Fibroblast of skin of scalp (primary cell): ENCODE data around the gene INTS11.
A peak's percentile ranks its signal among the peaks of the same experiment; 100 is the strongest.

Experiments used
- DNase-seq: peaks from one replicate; pipeline ENCODE4 v3.0.0-alpha.2; 2013

The INTS11 gene

DNA sequence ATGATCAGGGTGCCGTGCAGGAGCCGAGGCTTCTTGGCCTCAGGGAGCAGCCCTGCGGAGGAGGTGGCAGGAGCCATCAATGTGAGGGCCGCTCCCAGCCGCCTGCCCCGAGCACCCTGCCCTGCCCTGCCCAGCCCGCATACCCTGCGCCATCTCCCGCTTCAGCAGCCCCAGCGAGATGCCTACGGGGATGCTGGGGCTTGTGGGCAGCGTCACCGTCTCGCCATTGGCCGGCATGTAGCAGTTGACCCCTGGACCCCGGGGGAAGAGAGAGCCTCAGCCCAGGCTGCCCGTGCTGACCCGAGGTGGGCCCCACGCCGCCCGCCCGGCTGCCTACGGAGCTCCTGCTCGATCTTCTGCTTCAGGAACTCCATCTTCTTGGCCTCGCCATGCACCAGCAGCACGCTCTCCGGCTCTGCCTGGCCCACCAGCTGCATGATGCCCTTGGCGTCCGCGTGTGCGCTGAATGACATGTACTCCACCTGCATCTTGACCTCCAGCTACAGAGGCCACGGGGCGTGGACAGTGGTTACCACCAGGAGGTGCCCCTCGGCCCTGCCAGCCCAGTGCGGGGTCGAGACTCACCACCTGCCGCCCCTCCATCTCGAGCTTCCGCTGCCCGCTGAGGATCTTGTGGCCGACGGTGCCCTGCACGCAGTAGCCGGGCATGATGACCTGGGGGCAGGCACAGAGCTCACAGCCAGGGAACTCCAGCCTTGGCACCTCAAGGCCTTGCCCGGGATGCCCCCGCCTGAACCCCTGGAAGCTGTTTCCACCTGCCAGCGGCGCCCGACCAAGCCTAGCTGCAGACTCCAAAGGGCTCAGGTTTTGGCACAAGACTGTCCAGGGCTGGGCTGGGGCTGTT is 11.8 kb downstream of the INTS11 start:
- no peak for DNase-seq

DNA sequence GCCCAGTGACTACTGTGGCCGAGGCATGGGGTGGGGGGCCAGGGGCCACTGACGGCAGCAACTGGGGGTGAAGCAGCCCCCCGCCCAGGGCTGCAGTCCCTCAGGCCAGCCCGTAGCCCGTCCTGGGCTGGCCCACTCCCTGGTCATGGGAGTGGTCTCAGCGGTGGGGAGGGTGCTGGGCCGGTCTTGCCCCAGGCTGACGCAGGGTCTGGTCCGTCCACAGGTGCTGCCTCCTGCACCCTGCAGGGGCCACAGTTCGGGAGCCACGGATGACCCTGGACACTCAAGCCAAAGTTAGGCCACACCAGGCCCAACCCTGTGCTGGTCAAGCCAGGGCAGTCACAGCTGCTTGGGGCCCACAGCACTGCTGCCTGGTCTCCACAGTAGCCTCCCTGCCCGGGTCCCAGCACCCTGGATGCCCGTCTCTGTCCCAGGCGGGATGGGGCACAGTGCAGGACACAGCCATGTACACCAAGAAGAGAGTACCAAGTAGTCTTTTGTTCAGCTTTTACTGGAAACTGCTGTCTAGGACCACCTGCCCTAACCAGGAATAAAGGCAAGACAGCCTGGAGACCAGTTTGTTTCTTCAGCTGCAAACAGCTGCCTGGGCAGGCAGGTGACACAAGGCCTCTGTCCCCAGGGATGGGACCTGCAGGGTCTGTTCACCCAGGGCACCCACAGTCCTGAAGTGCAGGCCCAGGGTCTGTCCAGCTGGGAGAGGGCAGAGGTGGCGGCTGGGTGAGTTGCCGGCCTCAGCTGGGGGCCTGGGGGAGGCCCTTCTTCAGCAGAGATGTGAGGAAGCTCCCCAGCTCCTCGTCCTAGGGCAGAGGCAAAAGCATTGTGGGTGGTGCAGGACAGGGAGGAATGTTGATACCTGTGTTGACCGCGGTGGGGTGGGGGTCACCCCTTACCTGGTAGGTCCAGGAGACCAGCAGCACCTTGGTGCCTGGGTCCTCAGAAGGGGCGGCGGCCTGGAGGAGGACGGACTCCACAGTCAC is 13.1 kb downstream of the INTS11 start:
- DNase-seq: no peak

DNA sequence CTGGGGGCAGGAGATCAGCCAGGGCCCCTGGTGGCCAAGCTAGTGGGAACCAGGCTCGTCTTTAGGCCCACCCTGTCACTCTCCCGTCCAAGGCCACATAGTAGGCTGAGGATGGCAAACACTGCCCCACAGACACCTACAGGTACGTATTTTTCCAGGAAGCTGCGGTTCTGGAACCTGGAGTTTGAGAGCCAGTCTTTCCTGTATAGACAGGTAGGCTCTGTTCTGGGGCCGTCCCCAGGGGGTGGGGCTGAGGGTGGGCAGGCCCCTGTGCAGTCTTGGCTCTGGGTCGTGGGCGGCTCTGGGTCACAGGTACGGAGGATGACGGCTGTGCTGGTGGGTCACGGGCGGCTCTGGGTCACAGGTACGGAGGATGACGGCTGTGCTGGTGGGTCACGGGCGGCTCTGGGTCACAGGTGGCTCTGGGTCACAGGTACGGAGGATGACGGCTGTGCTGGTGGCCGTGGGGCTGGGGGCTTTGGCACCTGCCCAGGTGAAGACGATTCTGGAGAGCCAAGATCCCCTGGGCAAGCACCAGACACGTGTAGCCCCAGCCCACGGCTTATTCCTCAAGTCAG is 13.9 kb downstream of the INTS11 start:
- DNase-seq: no peak

DNA sequence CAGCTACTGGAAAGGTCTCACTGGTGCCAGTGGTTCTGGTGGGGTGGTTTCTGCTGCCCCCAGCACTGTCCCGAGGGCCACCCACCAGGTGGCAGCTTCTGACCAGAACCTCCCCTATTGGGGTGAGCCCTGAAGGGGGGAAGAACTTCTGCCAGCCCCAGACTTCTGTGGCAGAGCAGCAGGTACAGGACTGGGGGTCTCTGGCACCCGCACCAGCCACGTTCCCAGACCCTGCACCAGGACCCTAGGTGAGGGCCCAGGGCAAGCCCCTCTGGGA is 14.4 kb downstream of the INTS11 start:
- DNase-seq: no peak

DNA sequence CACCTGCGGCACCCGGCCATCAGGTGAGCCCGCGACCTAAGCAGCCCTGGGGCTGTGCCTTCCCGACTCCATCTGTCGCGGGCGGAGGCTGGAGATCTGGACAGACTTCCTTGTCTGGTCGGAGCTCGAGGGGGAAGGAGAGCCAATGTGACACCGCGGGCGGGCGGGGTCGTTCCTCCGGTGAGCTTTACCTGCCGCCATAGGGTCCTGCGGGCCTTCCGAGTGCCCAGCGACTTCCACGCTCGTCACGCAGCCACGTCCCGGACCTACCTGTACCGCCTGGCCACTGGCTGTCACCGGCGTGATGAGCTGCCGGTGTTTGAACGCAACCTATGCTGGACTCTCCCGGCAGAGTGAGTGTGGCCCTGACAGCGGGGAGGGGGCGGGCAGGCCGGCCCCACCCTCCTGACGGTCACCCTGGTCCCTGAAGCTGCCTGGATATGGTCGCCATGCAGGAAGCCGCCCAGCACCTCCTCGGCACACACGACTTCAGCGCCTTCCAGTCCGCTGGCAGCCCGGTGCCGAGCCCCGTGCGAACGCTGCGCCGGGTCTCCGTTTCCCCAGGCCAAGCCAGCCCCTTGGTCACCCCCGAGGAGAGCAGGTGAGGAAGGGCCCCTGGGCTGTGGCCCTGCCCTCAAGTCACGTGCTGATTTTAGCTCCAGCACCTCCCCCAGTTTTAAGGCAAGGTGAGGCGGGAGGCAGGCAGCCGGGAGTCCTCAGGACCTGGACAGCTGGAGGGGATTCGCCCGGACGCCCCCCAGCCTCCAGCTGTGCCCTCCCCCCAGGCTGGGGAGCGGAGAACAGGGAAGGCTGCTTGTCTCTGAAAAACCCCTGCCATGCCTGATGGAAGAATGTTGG is 15.0 kb downstream of the INTS11 start:
- DNase-seq: no peak

DNA sequence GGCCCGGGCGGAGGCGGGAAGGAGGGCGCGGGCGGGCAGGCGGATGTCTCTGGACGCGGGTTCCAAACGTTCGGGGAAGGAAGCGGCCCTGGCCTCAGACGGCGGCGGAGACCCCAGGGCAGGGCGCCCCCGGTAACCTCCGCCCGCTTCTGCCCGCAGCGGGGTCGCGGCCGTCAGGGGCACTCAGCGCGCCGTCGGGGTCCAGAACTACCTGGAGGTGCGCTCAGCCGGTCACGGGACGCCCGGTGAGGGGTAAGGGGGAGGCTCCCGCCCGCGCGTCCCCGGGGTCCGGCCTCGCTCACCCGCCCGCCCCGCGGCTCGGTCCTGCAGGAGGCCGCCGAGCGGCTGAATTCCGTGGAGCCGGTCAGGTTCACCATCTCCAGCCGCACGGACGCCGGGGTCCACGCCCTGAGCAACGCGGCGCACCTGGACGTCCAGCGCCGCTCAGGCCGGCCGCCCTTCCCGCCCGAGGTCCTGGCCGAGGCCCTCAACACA is 15.7 kb downstream of the INTS11 start:
- DNase-seq: no peak

DNA sequence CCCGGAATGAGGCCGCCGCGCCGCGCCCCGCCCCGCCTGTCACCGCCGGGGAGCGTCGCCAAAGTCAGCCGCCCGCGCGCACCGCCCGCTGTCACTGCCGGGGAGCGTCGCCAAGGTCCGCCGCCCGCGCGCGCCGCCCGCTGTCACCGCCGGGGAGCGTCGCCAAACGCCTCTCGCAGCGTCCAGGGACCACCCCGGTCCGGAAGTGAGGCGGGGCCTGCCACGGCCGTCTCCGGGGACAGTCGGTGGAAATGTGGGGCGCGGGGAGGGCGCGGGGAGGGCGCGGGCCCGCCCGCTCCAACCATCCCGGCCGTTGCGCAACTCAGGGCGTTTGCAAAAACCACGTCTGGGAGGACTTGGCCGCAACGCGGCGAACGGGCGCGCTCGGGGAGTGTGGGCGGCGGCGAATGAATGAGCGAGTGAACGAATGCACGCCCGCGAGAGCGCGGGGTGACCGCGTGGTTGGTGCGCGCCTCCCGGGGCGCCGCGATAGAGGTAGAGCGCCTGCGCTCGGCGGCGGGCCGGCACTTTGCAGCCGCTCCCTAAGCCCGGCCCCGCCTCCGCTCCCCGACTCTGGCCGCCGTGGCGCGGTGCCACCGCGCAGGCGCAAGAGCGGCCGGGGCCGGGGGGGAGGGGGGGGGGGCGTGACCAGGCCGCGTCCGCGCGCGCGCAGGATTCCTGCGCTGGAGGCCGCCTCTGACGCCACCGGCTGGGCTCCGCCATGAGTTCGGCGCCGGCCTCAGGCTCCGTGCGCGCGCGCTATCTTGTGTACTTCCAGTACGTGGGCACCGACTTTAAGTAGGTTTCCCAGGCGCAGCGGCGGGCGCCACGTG is 16.3 kb downstream of the INTS11 start, which contains the start of the genes ACAP3 and PUSL1:
Gene ACAP3, minus strand, starts transcription at position 8 of the 833 bp plus-strand sequence. CDS start 115 bp downstream, outside the sequence.
Gene PUSL1, plus strand, starts transcription at position 675 of the 833 bp plus-strand sequence. Its CDS starts 47 bp downstream, at position 722.
- peak; percentile 94 for DNase-seq

DNA sequence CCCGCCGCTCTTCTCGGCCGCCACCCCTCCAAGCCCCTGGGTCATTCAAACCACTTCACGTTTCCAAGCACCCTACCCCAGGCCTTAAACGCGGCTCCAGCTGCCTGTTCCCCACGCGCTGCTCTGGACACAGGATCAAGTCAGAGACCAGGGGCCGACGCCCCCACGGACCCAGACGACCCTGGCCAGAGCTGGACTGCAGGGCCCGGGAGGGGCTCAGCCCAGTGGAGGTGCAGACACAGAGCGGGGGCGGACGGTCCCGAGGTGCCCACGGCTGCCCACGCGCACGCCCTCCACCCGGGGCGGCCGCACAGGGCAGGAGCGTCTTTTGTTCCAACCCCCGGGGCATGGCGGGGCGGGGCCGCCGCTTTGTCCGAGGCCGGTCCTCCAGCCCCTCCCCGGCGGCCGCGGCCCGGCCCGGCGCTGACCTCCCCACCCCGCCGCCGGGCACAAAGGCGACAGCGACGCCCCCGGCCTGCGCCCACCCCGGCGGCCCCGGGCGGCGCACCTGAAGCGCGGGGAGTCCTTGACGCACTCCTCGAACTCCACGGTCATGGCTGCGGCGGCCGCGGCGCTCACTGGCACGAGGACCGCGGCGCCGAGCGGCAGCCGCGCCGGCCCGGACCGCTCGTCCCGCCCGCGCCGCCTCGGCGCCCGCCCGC is 17.1 kb downstream of the INTS11 start:
- no peak for DNase-seq

DNA sequence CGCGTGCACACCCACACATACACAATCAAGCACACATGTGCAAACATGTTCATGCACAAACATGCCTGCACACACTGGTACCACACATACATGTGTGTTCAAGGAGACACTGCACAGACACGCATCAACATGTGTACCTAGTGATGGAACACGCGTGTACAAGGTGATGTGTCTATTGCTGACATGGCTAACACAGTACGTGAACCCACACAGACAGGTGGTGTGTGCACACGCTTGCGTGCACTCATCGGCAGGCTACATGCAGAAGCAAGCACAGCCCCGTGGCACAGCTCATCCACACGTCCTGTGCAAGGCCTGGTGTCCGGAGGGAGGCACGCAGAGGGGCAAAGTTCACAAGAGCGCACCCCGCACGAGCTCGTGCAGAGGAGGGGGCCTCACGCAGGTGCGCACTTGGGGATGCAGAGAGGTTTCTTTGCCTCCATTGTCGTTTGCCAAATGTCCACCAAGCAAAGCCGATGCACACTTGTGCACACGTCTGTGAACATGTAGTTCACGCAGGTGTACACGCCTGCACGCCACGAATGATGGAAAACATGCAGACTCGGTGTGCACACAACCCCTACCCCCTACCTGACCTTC is 17.7 kb downstream of the INTS11 start:
- DNase-seq: no peak

DNA sequence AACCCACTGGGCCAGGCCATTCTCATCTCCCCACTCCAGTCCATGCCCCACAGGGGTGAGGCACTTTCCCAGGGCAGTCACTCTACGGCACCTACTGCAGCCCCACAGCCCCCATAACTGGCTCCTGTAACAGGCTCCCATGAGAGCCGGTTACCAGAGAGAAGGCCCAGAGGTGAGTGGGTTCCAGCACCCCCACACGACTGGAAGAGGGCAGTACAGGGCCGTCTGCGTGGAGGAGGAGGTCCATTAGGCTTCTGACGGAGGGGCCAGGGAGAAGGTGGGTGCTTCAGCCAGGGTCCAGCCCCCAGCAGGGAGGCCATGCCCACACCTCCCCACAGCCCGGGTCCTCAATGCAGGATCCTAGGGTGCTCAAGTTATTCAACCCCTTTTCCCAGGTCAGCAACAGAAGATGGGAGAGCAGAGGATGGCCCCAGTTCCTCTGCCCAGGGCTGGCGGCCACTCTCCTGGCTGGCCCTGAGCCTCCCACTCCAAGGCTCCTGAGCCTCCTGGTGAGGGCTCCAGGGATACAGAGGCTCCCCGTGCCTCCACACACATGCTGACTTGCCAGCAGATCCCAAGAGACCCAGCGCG is 18.3 kb downstream of the INTS11 start:
- peak; percentile 37 for DNase-seq

DNA sequence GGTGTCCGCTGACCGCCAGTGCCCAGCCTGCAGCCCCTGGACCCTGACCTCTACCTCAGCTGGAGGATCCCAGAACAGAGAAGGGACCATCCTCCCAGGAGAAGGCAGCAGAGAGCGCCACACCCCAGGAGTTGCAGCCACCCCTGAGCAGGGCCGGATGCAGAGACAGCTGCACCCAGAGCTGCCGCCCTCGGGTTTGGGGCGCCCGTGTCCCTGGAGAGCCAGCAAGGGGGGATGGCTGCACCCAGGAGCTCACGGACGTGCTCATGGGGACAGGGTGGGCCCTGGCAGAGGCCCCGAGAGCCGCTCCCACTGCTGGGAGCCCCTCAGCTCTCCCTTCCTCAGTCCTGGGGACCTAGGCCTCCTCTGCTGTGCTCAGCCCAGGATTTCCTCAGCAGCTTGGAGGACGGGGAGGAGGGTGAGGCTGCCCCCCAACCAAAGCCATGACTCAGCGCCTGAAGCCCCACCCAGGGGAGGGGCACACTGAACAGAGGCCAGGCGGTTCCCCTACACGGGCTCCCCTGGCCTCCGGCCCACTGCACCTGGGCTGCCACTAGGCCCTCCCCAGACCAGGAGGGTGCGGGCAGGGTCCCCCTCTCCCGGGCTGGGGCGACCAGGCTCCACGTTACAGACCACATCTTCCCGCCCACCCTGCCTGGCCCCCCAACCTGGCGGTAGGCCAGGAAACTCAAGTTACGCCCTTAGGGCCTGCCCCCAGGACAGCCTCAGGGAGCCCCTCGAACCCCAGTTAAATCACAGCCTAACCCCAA is 19.0 kb downstream of the INTS11 start:
- peak; percentile 77 for DNase-seq

DNA sequence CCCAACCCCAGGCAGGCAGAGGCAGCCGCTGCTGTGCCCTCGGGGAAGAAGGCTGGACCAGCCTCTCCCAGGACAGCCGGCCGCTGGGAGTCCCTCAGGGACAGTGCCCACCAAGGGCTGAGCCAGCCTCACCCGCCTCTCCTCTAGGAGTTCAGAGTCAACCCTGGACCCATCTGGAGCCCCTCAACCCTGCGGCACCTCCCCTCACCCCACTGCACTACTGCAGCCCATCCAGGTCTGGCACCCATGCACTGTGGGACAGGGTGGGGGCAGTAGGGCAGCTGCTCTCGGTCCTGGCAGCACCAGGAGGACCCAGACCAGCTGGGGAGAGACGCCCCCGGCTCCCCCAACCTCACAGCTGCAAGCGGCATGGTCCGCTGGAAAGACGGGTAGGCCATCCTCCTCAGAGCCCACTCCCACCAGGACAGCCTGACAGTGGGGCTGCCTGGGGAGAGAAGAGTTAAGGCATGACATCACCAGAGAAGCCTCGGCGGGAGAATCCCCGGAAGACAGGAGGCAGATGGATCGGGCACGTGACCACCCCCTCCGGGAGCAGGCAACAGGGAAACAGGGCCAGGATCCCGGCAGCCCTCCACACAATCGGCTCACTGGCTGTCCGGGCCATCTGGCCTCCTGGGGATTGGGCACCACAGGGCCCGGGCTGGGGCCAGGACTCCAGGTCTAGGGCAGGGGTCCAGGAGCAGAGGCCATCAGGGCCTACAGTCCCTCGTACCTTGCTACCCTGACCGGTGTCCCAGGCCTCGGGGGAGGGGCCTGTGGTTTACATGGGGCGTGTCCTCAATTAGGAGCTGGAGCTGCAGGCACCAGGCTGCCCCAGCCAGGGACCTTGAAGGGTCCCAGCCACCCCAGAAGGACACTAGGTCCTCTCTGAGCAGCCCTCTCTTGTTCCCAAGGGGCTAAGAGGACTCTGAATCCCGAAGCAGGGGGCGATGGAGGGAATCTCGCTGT is 19.8 kb downstream of the INTS11 start:
- peak; percentile 87 for DNase-seq

DNA sequence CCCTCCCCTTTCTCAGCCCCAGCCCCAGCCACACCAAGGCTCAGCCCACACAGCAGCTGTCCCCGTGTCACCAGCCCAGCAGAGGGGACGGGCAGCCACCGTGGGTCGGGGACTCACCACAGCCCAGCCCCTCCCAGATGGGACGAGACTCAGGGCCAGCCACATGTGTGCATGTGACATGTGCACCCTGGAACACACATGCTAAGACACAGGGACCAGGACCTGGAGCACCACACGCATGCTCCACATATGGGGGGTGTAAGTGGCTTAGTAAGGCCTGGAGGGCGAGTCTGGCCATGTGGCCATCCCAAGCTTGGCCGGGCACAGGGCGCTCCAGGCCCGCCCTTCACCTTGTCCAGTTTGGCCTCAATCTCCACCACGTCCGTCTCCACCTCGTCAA is 20.7 kb downstream of the INTS11 start:
- DNase-seq: no peak

DNA sequence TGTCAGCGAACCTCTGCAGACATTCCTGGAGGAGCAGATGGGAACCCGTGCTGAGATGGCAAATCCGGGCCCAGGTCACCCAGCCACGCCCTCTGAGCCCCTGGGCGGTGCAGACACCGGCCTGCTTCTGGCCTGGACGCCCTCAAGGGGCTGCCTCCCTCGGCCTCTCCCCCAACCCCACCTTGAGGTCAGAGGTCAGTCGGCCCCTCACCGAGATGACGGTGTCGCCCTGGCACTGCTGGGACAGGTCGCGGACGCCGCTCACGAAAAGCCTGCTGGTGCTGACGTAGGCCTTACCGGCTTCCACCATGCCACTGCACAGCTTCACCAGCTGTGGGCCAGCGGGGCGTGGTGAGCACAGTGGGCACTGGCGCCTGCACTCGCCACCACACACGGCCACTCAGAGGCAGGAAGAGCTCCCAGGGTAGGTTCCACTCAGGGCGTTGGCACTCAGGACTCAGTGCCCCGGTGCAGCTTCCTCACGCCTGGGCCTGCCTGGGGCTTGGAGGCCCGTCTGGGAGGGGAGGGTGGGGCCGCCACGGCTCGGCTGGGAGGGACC is 21.4 kb downstream of the INTS11 start:
- no peak for DNase-seq

DNA sequence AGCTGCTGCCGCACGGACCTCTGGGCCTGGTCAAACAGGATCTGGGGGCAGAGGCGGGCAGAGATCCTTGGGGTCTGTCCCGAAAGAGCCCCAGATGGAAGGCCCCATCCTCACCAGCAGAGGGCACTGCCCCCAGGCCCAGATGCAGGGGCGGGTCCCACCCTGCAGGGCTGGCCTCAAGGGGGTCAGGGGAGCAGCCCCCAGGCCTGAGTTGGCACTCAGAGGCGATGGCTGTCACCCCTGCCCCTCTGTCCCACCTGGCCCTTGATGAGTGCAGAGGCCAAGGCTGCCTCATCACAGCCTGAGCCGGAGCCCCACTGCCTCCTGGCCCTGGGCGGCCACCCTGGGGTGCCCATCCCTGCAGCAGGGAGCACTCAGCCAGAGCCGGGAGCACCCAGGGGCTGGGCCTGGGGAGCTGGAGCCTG is 22.4 kb downstream of the INTS11 start:
- no peak for DNase-seq

DNA sequence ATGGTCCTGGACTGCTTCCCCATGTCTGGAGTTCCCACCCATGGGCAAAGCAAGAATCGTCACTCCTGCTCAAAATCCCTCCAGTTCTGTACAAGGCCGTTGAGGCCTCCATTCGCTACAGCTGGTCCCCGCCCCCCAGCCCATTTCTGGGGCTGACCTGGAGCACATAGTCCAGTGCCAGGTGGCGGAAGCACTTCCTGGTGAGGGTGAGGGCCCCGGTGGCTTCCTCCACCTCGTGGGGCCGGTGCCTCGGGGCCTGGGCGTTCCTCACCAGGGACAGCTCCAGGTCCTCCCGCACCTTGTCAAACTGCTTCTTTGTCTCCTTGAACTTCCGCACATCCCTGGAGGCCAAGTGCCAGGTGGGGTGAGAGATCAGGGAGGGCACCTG is 24.1 kb downstream of the INTS11 start:
- no peak for DNase-seq
